Measurements from ENCODE around the gene ZSCAN2.
"Not testable (repeated sequence)": the region's sequence is repeated elsewhere in the genome, so short reads cannot be mapped to it uniquely, and the experiment has no call there.

ZSCAN2 gene

GRCh38 chr15:84631706-84632272 lies 31.0 kb downstream of the ZSCAN2 start:
- peak overlapping the region; percentile 67 for H3K4me3 ChIP-seq (ENCODE audit: low read length)
- no peak for DNase-seq (ENCODE audit: low read depth, low spot score)

GRCh38 chr15:84633311-84634227 lies 32.8 kb downstream of the ZSCAN2 start:
- H3K4me3 ChIP-seq (ENCODE audit: low read length) = no peak overlapping the region
- no peak for DNase-seq (ENCODE audit: low read depth, low spot score)

GRCh38 chr15:84634228-84634837 lies 33.5 kb downstream of the ZSCAN2 start:
- DNase-seq (ENCODE audit: low read depth, low spot score) = no peak
- H3K4me3 ChIP-seq (ENCODE audit: low read length) = no peak overlapping the region

GRCh38 chr15:84638103-84638502 lies 37.3 kb downstream of the ZSCAN2 start:
- H3K4me3 ChIP-seq (ENCODE audit: low read length) = no peak overlapping the region
- no peak for DNase-seq (ENCODE audit: low read depth, low spot score)

- not testable (repeated sequence) for H3K4me3 ChIP-seq (ENCODE audit: low read length); DNase-seq (ENCODE audit: low read depth, low spot score)
Measured at GRCh38 chr15:84641871-84642270, 41.1 kb downstream of the ZSCAN2 start.

DNA sequence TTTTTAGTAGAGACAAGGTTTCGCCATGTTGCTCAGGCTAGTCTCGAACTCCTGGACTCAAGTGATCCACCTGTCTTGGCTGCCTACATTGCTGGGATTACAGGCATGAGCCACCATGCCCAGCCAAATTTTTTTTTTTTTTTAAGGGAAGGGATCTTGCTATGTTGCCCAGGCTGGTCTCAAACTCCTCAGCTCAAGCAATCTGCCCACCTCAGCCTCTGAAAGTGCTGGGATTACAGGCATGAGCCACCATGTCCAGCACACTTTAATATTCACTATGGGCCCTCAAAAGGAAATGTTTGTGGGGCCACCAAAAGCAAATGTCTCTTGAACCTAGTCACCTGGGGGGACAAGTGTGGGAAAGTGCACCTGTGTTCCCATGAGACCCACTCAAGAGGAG lies 41.8 kb downstream of the ZSCAN2 start:
- DNase-seq (ENCODE audit: low read depth, low spot score); H3K4me3 ChIP-seq (ENCODE audit: low read length): not testable (repeated sequence)

DNA sequence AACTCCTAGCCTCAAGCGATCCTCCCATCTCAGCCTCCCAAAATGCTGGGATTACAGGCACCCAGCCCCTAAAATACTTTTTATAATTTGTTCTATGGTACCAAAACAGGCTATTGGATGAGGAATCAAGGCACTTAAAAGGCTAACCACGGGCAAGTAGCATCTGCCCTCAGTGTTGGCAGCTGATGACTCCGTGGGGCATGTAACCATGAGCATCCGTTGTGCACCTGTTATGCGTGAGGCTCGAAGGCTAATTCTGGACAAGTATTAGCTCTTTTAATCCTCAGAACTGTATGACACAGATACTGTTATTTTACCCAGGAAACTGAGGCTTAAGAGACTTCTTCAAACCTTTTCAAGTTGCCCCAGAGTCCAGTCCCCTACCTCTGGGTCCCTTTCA lies 43.0 kb downstream of the ZSCAN2 start:
- no peak overlapping the region for H3K4me3 ChIP-seq (ENCODE audit: low read length)
- no peak for DNase-seq (ENCODE audit: low read depth, low spot score)

GRCh38 chr15:84645496-84645895 lies 44.7 kb downstream of the ZSCAN2 start:
- no peak overlapping the region for H3K4me3 ChIP-seq (ENCODE audit: low read length)
- no peak for DNase-seq (ENCODE audit: low read depth, low spot score)

DNA sequence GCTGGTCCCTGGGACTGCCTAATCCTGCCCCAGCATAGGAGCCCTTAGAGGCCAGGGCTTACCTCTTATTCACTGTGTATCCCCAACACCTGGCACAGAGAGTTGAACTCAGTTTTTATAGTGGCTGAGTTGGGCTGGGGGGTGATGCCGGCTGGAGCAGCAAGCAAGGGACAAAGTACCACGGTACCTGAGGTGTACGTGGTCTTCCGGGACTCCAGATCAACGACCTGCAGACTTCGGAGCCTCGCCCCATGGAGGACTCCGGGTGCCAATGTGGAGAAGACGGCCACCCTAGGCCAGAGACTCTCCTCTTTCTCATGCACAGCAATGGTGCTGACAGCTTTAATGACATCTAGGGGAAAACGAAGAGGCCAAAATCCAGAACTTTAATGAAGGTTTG lies 45.2 kb downstream of the ZSCAN2 start:
- H3K4me3 ChIP-seq (ENCODE audit: low read length) = no peak overlapping the region
- DNase-seq (ENCODE audit: low read depth, low spot score) = no peak

GRCh38 chr15:84647726-84648125 lies 46.9 kb downstream of the ZSCAN2 start:
- no peak for DNase-seq (ENCODE audit: low read depth, low spot score)
- H3K4me3 ChIP-seq (ENCODE audit: low read length) = no peak overlapping the region

GRCh38 chr15:84648539-84648938 lies 47.7 kb downstream of the ZSCAN2 start:
- no peak overlapping the region for H3K4me3 ChIP-seq (ENCODE audit: low read length)
- no peak for DNase-seq (ENCODE audit: low read depth, low spot score)

GRCh38 chr15:84649706-84650105 lies 48.9 kb downstream of the ZSCAN2 start:
- DNase-seq (ENCODE audit: low read depth, low spot score) = no peak
- no peak overlapping the region for H3K4me3 ChIP-seq (ENCODE audit: low read length)

DNA sequence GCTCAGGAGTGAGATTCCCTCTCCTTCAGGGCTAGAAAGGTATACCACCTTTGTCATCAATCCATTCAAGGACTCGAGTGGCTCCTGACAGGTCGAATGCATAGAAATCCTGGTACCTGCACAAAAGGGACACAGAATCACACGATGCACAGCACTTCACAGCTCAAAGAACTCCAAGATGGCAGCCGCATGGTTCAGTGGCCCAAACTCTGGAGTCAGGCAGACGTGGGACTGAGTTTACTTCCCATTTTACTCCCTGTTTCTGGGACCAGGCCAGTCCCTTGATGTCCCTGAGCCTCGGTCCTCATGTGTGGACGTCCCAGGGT lies 52.7 kb downstream of the ZSCAN2 start:
- H3K4me3 ChIP-seq (ENCODE audit: low read length) = peak overlapping the region; percentile 98
- no peak for DNase-seq (ENCODE audit: low read depth, low spot score)

DNA sequence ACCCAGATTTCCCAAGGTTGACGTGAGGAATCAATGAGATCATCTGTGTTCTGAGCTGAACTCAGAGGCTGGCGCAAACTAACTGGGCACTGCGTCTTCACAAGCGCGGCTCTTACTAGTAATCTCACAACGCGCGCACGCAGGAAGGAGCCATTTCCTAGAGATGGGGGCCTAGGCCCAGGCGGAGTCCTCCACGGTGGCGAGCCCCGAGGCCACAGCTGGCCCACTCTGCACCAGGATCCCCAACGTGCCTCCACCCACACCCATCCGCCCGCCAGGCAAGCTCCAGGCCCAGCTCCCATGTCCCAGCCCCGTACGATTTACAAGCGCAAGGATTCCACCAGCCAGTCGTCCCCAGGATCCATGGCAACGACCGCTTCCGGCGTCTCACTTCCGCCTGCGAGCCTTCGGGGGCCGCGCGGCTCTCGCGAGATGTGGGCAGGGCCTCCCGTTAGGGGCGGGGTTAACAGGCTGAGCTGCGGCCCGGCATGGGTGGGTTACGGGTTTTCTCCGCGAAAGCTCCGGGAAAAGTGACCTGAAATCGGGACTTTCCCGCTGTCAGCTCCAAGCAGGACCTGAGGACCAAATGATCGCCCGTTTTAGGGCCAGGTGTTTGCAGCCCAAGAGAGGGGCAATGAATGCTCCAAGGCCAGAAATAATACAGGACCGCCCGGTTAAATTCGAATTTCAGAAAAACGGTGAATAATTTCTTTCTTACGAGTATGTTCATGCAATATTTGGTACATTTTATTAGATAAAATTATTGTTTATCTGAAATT lies 53.3 kb downstream of the ZSCAN2 start, which contains the start of gene WDR73:
Gene WDR73 (minus strand): TSS at position 374 of the 779 bp plus-strand sequence. CDS start 9 bp downstream, at position 365.
- peak within 1 kb of the TSS; percentile 98 for H3K4me3 ChIP-seq (ENCODE audit: low read length)
- DNase-seq (ENCODE audit: low read depth, low spot score) = peak; percentile 89

DNA sequence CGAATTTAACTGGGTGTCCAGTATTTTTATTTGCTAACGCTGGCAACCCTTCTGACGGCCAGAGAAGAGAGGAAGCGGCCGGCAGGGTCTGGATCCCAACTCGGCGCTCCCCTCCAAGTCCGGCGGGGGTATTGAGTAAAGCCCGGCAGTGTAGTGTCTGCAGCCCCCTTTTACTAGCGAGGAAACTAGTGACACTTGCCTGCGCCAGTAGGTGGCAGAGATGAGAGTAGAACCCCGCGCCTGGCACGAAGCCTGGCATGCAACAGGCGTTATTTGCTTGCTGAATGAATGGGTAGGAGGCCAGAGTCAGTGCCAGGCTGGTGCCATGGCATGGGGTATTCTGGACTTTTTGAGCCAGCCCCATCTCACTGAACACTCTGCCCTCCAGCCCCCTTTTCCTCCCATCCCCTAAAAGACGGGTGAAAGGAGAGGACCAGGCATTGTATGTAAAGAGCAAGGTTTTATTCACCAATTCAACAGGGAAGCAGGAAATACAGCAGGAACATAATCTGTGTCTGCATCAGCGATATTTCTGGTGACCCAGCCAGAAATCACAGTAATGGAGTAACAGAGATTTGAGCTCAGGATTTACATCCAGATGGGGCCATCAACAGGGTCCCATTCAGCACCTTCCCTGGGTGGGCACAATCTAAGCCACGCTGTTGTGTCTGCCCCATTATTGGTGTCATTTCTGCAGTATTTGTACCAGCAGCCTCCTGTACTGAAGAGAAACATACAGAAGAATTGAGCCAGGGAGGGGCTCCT lies 54.1 kb downstream of the ZSCAN2 start:
- peak overlapping the region; percentile 98 for H3K4me3 ChIP-seq (ENCODE audit: low read length)
- DNase-seq (ENCODE audit: low read depth, low spot score) = peak; percentile 85

- H3K4me3 ChIP-seq (ENCODE audit: low read length) = no peak overlapping the region
- no peak for DNase-seq (ENCODE audit: low read depth, low spot score)
Measured at GRCh38 chr15:84656972-84657371, 56.2 kb downstream of the ZSCAN2 start.

GRCh38 chr15:84657748-84658079 lies 56.9 kb downstream of the ZSCAN2 start:
- no peak for DNase-seq (ENCODE audit: low read depth, low spot score)
- peak overlapping the region; percentile 64 for H3K4me3 ChIP-seq (ENCODE audit: low read length)

DNA sequence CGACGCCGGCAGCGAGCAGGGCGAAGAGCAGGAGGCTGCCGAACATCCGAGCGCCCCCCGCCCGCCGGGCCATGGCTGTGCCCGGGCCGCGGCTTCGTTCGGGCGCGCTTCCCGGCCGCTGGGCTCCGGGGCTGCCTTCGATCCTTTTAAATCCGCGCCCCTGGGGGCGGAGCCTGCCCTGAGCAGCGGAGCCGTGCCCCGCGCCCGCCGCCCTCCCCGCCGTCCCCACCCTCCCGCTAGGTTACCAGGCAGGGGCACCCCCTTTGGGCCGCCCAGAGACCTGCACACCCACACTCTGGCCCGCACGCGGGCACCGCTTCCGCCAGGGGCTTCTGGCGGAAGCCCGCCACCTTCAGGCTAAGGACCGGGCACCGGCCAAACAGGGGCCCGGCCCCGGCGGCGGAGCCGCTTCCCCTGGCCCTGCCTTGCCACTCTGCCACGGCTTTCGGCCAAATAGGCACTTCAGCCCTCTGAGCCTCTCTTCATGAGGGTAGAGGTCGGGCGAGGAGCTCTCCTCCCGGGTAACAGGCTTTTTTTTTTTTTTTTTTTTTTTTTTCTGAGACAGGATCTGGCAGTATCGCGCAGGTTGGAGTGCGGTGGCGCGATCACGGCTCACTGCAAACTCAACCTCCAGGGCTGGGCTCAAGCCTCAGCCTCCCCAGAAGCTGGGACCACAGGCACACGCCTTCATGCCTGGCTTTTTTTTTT lies 57.4 kb downstream of the ZSCAN2 start, which contains the start of gene NMB:
Gene NMB (minus strand): TSS at position 120 of the 708 bp plus-strand sequence. CDS start 47 bp downstream, at position 73.
- H3K4me3 ChIP-seq (ENCODE audit: low read length) = peak within 1 kb of the TSS; percentile 64
- peak; percentile 83 for DNase-seq (ENCODE audit: low read depth, low spot score)
